SK-N-SH (cell line): ENCODE measurements around the gene INPP5E.

Experiments used
- CHD2 ChIP-seq: fragments of 150-350 bp; IDR thresholded peaks from 2 replicates; pipeline ENCODE4 v1.6.1; 2018; ENCODE audit warnings: low read length; ENCODE audit not compliant: partially characterized antibody
- CTCF ChIP-seq: fragments of 200-600 bp; sonication (generic); IDR thresholded peaks from 2 replicates; pipeline ENCODE4 v1.6.1; 2017; ENCODE audit warnings: antibody characterized with exemption, mild to moderate bottlenecking, moderate library complexity
- EP300 ChIP-seq, 2 experiments: IDR thresholded peaks; 2 replicates each; pipeline versions ENCODE4 v1.4.0 to v1.6.1; 2012; ENCODE audit warnings: borderline replicate concordance in 1 of 2, low read depth in 1 of 2, low read length in 1 of 2
- FOXJ3 ChIP-seq: sonication (generic); formaldehyde crosslinking; IDR thresholded peaks from 2 replicates; pipeline ENCODE4 v1.5.1; 2020; ENCODE audit warnings: mild to moderate bottlenecking, missing genetic modification reagents
- JUND ChIP-seq: IDR thresholded peaks from 2 replicates; pipeline ENCODE4 v1.4.0; 2012
- MXI1 ChIP-seq: IDR thresholded peaks from 2 replicates; pipeline ENCODE4 v1.6.1; 2012; ENCODE audit warnings: mild to moderate bottlenecking, low read depth, low read length, improper control_type of control experiment
- NFIC ChIP-seq: IDR thresholded peaks from 2 replicates; pipeline ENCODE4 v1.4.0; 2012; ENCODE audit warnings: borderline replicate concordance
- POLR2AphosphoS5 ChIP-seq: IDR thresholded peaks from 2 replicates; pipeline ENCODE4 v1.6.1; 2012; ENCODE audit warnings: low read depth, low read length
- REST ChIP-seq: IDR thresholded peaks from 2 replicates; pipeline ENCODE4 v1.6.1; 2012; ENCODE audit warnings: mild to moderate bottlenecking, low read depth, low read length, moderate library complexity
- TCF12 ChIP-seq: IDR thresholded peaks from 2 replicates; pipeline ENCODE4 v1.4.0; 2012
- TEAD4 ChIP-seq: IDR thresholded peaks from 2 replicates; pipeline ENCODE4 v1.4.0; 2012; ENCODE audit warnings: mild to moderate bottlenecking, borderline replicate concordance; ENCODE audit not compliant: insufficient read depth
- USF1 ChIP-seq: IDR thresholded peaks from 2 replicates; pipeline ENCODE4 v1.4.0; 2012; ENCODE audit warnings: low read depth, borderline replicate concordance
- USF2 ChIP-seq: fragments of 150-350 bp; IDR thresholded peaks from 2 replicates; pipeline ENCODE4 v1.6.1; 2017; ENCODE audit warnings: antibody characterized with exemption, low read length, low read depth, borderline replicate concordance

GRCh38 chr9:136409557-136410455 is 29.8 kb downstream of the INPP5E start:
- TF ChIP-seq REST (no peak), MXI1 (peak; percentile 97), USF1 (no peak), POLR2AphosphoS5 (no peak), EP300 (IDR thresholded peaks at IDR 0.05; ENCODE audit: borderline replicate concordance in 1 of 2, low read depth in 1 of 2, low read length in 1 of 2) (no peak), CTCF (no peak), JUND (no peak), TEAD4 (no peak), USF2 (no peak), TCF12 (no peak), NFIC (no peak), CHD2 (no peak), FOXJ3 (CRISPR knock-in tag) (no peak)
